OCI-LY1 (cell line): ENCODE data around the gene AP3M1.

Experiments used
- CTCF ChIP-seq: fragments of 200-600 bp; sonication (generic), shearing (Covaris generic); IDR thresholded peaks from 2 replicates; pipeline ENCODE4 v1.5.1; 2017; ENCODE audit warnings: mild to moderate bottlenecking, antibody characterized with exemption, low read length, moderate library complexity, mixed read lengths
- EZH2 ChIP-seq: fragments of 200-600 bp; sonication (generic), shearing (Covaris generic); IDR thresholded peaks from 2 replicates; pipeline ENCODE4 v1.8.0; 2017; ENCODE audit warnings: borderline replicate concordance, mixed run types, mild to moderate bottlenecking, antibody characterized with exemption, low read length, moderate library complexity, mixed read lengths

- TF ChIP-seq CTCF (no peak), EZH2 (no peak)
Observed at GRCh38 chr10:74140553-74140952, 10.1 kb downstream of the AP3M1 start.
